ENCODE results near the gene IL12B. TPM values are rescaled to one million over a fixed set of nuclear protein-coding genes. Genes with fewer than 3 reads are reported as not detected.

The IL12B gene
- polyA plus RNA-seq, 1 experiment: 0.02 TPM

GRCh38 chr5:159343295-159344094 lies 13.2 kb upstream of the IL12B start:
- ChIA-PET POLR2A (interaction anchor here (0.6 kb wide), 1 partner anchor 1188 kb away, joined by 3 read pairs; no protein-coding TSS in a partner anchor), CTCF (no interaction called here)
- H3K27me3 ChIP-seq (ENCODE audit: control insufficient read depth, insufficient read depth, low read length): no peaks in the 10 kb centered on the region
- TF ChIP-seq CTCF (IDR thresholded peaks at IDR 0.05; ENCODE audit: low read depth, low read length): no peak
- no peak for DNase-seq (ENCODE audit: low read depth, low spot score)
- H3K9me3 ChIP-seq (ENCODE audit: control insufficient read depth, insufficient read depth, low read length): peaks cover 8% of the 10 kb centered on the region; the same call in 1 of the 2 replicates
- H3K27ac ChIP-seq (ENCODE audit: low read depth, low read length): no peak overlapping the region
- no peak overlapping the region for H3K4me3 ChIP-seq (ENCODE audit: low read depth, low read length)

GRCh38 chr5:159342840-159343239 lies 12.6 kb upstream of the IL12B start:
- H3K27me3 ChIP-seq (ENCODE audit: control insufficient read depth, insufficient read depth, low read length): no peaks in the 10 kb centered on the region
- CTCF ChIA-PET: no interaction called here
- H3K27ac ChIP-seq (ENCODE audit: low read depth, low read length): no peak overlapping the region
- no peak overlapping the region for H3K4me3 ChIP-seq (ENCODE audit: low read depth, low read length)
- no peak for DNase-seq (ENCODE audit: low read depth, low spot score)
- no peak for TF ChIP-seq CTCF (IDR thresholded peaks at IDR 0.05; ENCODE audit: low read depth, low read length)
- H3K9me3 ChIP-seq (ENCODE audit: control insufficient read depth, insufficient read depth, low read length): peaks cover 8% of the 10 kb centered on the region; the same call in 1 of the 2 replicates
- POLR2A ChIA-PET: no interaction called here

- peaks cover 8% of the 10 kb centered on the region; the same call in 1 of the 2 replicates for H3K9me3 ChIP-seq (ENCODE audit: control insufficient read depth, insufficient read depth, low read length)
- no peak for TF ChIP-seq CTCF (IDR thresholded peaks at IDR 0.05; ENCODE audit: low read depth, low read length)
- no peak for DNase-seq (ENCODE audit: low read depth, low spot score)
- H3K27ac ChIP-seq (ENCODE audit: low read depth, low read length): no peak overlapping the region
- no peak overlapping the region for H3K4me3 ChIP-seq (ENCODE audit: low read depth, low read length)
- CTCF ChIA-PET: interaction anchor here (1.0 kb wide), 1 partner anchor 10 kb away, joined by 5 read pairs; no protein-coding TSS in a partner anchor
- POLR2A ChIA-PET: no interaction called here
- no peaks in the 10 kb centered on the region for H3K27me3 ChIP-seq (ENCODE audit: control insufficient read depth, insufficient read depth, low read length)
Observed at GRCh38 chr5:159341906-159342310, 11.6 kb upstream of the IL12B start.

GRCh38 chr5:159341145-159341544 lies 10.9 kb upstream of the IL12B start:
- CTCF ChIA-PET: interaction anchor here (1.0 kb wide), 1 partner anchor 9 kb away, joined by 5 read pairs; no protein-coding TSS in a partner anchor
- DNase-seq (ENCODE audit: low read depth, low spot score): no peak
- no peak for TF ChIP-seq CTCF (IDR thresholded peaks at IDR 0.05; ENCODE audit: low read depth, low read length)
- peaks cover 8% of the 10 kb centered on the region; the same call in 1 of the 2 replicates for H3K9me3 ChIP-seq (ENCODE audit: control insufficient read depth, insufficient read depth, low read length)
- POLR2A ChIA-PET: no interaction called here
- no peaks in the 10 kb centered on the region for H3K27me3 ChIP-seq (ENCODE audit: control insufficient read depth, insufficient read depth, low read length)
- H3K4me3 ChIP-seq (ENCODE audit: low read depth, low read length): no peak overlapping the region
- no peak overlapping the region for H3K27ac ChIP-seq (ENCODE audit: low read depth, low read length)

GRCh38 chr5:159340511-159340910 lies 10.2 kb upstream of the IL12B start:
- Histone ChIP-seq H3K27ac (ENCODE audit: low read depth, low read length) (no peak overlapping the region), H3K9me3 (ENCODE audit: control insufficient read depth, insufficient read depth, low read length) (peaks cover 8% of the 10 kb centered on the region; the same call in 1 of the 2 replicates), H3K4me3 (ENCODE audit: low read depth, low read length) (no peak overlapping the region), H3K27me3 (ENCODE audit: control insufficient read depth, insufficient read depth, low read length) (no peaks in the 10 kb centered on the region)
- POLR2A ChIA-PET: no interaction called here
- no peak for DNase-seq (ENCODE audit: low read depth, low spot score)
- CTCF ChIA-PET: no interaction called here
- TF ChIP-seq CTCF (IDR thresholded peaks at IDR 0.05; ENCODE audit: low read depth, low read length): no peak
